Measurements from ENCODE around the gene EXOC3L4.

DNA sequence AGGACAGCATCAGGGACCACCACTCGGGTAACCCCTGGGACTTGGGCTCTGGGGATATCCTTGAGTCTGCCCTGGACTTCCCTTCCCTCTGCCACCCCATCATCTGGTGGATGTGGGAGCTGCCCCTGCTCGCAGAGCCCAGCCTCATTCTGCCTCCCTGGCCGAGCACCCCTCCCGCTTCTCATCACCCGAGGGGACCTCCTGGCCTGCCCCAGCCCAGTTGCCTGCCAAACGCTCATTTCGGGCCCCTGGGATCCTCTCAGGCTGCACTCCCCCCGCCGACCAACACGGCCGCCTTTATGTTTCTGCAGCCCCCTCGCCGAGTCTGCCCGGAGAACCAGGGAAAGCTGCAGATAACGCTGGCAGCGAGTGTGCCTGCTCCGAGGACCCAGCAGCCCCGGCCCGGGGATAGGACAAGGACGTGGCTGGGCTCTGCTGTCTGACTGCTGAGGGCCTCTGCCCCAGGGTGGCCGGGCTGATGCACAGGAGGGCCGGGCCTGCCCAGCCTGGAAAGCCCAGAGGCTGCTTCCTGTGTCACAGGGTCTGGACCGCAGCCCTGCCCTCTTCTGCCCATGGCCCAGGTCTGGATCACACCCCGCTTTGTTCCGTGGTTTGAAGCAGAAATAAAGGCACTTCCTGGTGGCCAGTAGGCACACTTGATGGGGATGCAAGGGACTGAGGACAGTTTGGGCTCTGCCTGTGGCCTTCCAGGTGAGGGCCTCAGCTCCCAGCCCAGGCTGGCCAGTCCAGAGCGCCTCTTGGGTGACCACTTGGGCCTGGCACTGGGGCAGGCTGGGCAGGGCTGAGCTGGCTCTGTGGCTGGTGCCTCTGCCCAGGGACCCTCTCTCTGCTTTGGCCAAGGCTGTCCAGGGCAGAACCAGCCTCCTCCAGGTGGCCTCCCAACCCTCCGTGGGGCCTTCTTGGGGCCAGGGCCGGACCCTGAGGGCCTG is 4.9 kb upstream of the EXOC3L4 start:
- TF ChIP-seq JUND (IDR thresholded peaks at IDR 0.05; ENCODE audit: low read length) = no peak
- no peak for TF ChIP-seq POLR2A (IDR thresholded peaks at IDR 0.05; ENCODE audit: control extremely low read depth in 1 of 2, low read depth in 2 of 2, low read length in 2 of 2)
- TF ChIP-seq, protein P1, sequence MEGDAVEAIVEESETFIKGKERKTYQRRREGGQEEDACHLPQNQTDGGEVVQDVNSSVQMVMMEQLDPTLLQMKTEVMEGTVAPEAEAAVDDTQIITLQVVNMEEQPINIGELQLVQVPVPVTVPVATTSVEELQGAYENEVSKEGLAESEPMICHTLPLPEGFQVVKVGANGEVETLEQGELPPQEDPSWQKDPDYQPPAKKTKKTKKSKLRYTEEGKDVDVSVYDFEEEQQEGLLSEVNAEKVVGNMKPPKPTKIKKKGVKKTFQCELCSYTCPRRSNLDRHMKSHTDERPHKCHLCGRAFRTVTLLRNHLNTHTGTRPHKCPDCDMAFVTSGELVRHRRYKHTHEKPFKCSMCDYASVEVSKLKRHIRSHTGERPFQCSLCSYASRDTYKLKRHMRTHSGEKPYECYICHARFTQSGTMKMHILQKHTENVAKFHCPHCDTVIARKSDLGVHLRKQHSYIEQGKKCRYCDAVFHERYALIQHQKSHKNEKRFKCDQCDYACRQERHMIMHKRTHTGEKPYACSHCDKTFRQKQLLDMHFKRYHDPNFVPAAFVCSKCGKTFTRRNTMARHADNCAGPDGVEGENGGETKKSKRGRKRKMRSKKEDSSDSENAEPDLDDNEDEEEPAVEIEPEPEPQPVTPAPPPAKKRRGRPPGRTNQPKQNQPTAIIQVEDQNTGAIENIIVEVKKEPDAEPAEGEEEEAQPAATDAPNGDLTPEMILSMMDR (IDR thresholded peaks at IDR 0.05; ENCODE audit: control extremely low read depth in 1 of 3, insufficient read depth in 1 of 3, low read depth in 1 of 3, low read length in 3 of 3) = no peak
- no peak for TF ChIP-seq JUN (IDR thresholded peaks at IDR 0.05; ENCODE audit: low read depth, low read length)
- no peak for TF ChIP-seq EZH2 (IDR thresholded peaks at IDR 0.05; ENCODE audit: low read depth, low read length, severe bottlenecking)
- TF ChIP-seq EP300 (IDR thresholded peaks at IDR 0.05; ENCODE audit: borderline replicate concordance in 1 of 2, low read depth in 2 of 2, low read length in 2 of 2) = no peak
- no peak for TF ChIP-seq BCL11A (IDR thresholded peaks at IDR 0.05; ENCODE audit: low read depth in 2 of 2, low read length in 2 of 2)
- no peak for TF ChIP-seq TBP (IDR thresholded peaks at IDR 0.05; ENCODE audit: low read depth, low read length)
- TF ChIP-seq RBBP5 (IDR thresholded peaks at IDR 0.05; ENCODE audit: borderline replicate concordance, low read depth, low read length) = no peak
- TF ChIP-seq, protein P2, sequence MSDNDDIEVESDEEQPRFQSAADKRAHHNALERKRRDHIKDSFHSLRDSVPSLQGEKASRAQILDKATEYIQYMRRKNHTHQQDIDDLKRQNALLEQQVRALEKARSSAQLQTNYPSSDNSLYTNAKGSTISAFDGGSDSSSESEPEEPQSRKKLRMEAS (IDR thresholded peaks at IDR 0.05) = no peak
- TF ChIP-seq ASH2L (IDR thresholded peaks at IDR 0.05; ENCODE audit: low read length) = no peak
- no peak for TF ChIP-seq BRCA1 (IDR thresholded peaks at IDR 0.05; ENCODE audit: low read depth, low read length)
- no peak for TF ChIP-seq SP1 (IDR thresholded peaks at IDR 0.05; ENCODE audit: low read depth, low read length)

All from H1 (cell line).